Measurements from ENCODE around the gene NADK2. TPM values are rescaled to one million over a fixed set of nuclear protein-coding genes. Genes with fewer than 3 reads are reported as not detected.

Gene NADK2
- total and polyA plus RNA-seq, 9 of the 15 experiments (the other 6 are each of a cell fraction or from before 2014, with no cell fraction given): 10.6 to 41.0 (median 24.0) TPM

- TF ChIP-seq, protein P1, sequence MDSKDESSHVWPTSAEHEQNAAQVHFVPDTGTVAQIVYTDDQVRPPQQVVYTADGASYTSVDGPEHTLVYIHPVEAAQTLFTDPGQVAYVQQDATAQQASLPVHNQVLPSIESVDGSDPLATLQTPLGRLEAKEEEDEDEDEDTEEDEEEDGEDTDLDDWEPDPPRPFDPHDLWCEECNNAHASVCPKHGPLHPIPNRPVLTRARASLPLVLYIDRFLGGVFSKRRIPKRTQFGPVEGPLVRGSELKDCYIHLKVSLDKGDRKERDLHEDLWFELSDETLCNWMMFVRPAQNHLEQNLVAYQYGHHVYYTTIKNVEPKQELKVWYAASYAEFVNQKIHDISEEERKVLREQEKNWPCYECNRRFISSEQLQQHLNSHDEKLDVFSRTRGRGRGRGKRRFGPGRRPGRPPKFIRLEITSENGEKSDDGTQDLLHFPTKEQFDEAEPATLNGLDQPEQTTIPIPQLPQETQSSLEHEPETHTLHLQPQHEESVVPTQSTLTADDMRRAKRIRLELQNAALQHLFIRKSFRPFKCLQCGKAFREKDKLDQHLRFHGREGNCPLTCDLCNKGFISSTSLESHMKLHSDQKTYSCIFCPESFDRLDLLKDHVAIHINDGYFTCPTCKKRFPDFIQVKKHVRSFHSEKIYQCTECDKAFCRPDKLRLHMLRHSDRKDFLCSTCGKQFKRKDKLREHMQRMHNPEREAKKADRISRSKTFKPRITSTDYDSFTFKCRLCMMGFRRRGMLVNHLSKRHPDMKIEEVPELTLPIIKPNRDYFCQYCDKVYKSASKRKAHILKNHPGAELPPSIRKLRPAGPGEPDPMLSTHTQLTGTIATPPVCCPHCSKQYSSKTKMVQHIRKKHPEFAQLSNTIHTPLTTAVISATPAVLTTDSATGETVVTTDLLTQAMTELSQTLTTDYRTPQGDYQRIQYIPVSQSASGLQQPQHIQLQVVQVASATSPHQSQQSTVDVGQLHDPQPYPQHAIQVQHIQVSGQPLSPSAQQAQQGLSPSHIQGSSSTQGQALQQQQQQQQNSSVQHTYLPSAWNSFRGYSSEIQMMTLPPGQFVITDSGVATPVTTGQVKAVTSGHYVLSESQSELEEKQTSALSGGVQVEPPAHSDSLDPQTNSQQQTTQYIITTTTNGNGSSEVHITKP (IDR thresholded peaks at IDR 0.05; ENCODE audit: partially characterized antibody): peak; percentile 8
- TF ChIP-seq ZNF668 (CRISPR knock-in tag; IDR thresholded peaks at IDR 0.05): no peak
- no peak for TF ChIP-seq ZNF3 (CRISPR knock-in tag; IDR thresholded peaks at IDR 0.05)
- TF ChIP-seq, protein P2, sequence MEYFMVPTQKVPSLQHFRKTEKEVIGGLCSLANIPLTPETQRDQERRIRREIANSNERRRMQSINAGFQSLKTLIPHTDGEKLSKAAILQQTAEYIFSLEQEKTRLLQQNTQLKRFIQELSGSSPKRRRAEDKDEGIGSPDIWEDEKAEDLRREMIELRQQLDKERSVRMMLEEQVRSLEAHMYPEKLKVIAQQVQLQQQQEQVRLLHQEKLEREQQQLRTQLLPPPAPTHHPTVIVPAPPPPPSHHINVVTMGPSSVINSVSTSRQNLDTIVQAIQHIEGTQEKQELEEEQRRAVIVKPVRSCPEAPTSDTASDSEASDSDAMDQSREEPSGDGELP (CRISPR knock-in tag; IDR thresholded peaks at IDR 0.05; ENCODE audit: borderline replicate concordance): peak; percentile 58
- TF ChIP-seq ZNF695 (CRISPR knock-in tag; IDR thresholded peaks at IDR 0.05): no peak
- no peak for TF ChIP-seq CBFA2T3 (IDR thresholded peaks at IDR 0.05)
- TF ChIP-seq KLF10 (CRISPR knock-in tag; IDR thresholded peaks at IDR 0.05): no peak
- no peak for TF ChIP-seq BCLAF1 (IDR thresholded peaks at IDR 0.05; ENCODE audit: borderline replicate concordance in 1 of 2, control insufficient read depth in 1 of 2, low read depth in 2 of 2, low read length in 1 of 2)
- peak; percentile 63 to 65; a peak in 3 of 4 replicates for TF ChIP-seq MAZ (CRISPR knock-in tag; conservative IDR thresholded peaks at IDR 0.05 in 1 of 2, IDR thresholded peaks at IDR 0.05 in 1 of 2)
- TF ChIP-seq CBFA2T2 (conservative IDR thresholded peaks at IDR 0.05): no peak
- no peak for TF ChIP-seq MYNN (IDR thresholded peaks at IDR 0.05)
- no peak for TF ChIP-seq MYNN (CRISPR knock-in tag; IDR thresholded peaks at IDR 0.05)
- TF ChIP-seq ZNF696 (CRISPR knock-in tag; conservative IDR thresholded peaks at IDR 0.05): no peak
- TF ChIP-seq, protein P3, sequence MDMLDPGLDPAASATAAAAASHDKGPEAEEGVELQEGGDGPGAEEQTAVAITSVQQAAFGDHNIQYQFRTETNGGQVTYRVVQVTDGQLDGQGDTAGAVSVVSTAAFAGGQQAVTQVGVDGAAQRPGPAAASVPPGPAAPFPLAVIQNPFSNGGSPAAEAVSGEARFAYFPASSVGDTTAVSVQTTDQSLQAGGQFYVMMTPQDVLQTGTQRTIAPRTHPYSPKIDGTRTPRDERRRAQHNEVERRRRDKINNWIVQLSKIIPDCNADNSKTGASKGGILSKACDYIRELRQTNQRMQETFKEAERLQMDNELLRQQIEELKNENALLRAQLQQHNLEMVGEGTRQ (CRISPR knock-in tag; IDR thresholded peaks at IDR 0.05): no peak
- TF ChIP-seq ZNF707 (CRISPR knock-in tag; conservative IDR thresholded peaks at IDR 0.05): no peak
- TF ChIP-seq MBD2 (IDR thresholded peaks at IDR 0.05; ENCODE audit: borderline replicate concordance, low read depth): no peak
- TF ChIP-seq ATF1 (CRISPR knock-in tag; IDR thresholded peaks at IDR 0.05): no peak
- no peak for TF ChIP-seq ATF1 (tag; IDR thresholded peaks at IDR 0.05)
- TF ChIP-seq NR2C2 (CRISPR knock-in tag; IDR thresholded peaks at IDR 0.05): no peak
- peak; percentile 10; the same call in 1 of the 2 replicates for TF ChIP-seq NR2C2 (tag; IDR thresholded peaks at IDR 0.05)
Measured at GRCh38 chr5:36240779-36241630, 720 bp downstream of the NADK2 start (continued).

Measured in K562 (cell line).